ENCODE measurements around the gene WDR72.

DNA sequence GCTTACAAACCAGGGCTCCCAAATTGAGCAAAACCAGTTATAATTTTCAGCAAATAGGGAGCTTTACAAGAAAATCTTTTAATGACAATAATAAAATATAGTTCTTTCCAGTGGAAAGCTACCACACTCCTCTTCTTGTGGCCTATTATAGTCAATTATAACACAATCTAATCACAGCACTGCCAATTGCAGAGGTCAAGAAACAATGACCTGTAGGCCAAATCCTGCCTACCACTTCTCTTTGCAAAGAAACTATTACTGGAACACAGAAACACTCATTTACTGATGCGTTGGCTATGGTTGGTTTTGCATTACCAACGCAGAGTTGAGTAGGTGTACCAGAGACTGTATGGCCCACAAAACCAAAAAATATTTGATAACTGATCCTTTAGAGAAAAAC, 110.5 kb downstream of the WDR72 start:
- TF ChIP-seq AGO2 (optimal IDR thresholded peaks at IDR 0.05; ENCODE audit: low read depth, low read length) (no peak), FOXP1 (IDR thresholded peaks at IDR 0.05) (no peak), FOXP1 (CRISPR knock-in tag; IDR thresholded peaks at IDR 0.05) (no peak), CSRNP1 (CRISPR knock-in tag; IDR thresholded peaks at IDR 0.05) (no peak), POLR2AphosphoS5 (IDR thresholded peaks at IDR 0.05; ENCODE audit: low read depth, low read length) (no peak), ZNF121 (CRISPR knock-in tag; IDR thresholded peaks at IDR 0.05) (no peak), ZNF891 (CRISPR knock-in tag; IDR thresholded peaks at IDR 0.05) (no peak)
- TF ChIP-seq, protein P1, sequence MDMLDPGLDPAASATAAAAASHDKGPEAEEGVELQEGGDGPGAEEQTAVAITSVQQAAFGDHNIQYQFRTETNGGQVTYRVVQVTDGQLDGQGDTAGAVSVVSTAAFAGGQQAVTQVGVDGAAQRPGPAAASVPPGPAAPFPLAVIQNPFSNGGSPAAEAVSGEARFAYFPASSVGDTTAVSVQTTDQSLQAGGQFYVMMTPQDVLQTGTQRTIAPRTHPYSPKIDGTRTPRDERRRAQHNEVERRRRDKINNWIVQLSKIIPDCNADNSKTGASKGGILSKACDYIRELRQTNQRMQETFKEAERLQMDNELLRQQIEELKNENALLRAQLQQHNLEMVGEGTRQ (IDR thresholded peaks at IDR 0.05; ENCODE audit: low read depth, low read length), result no peak
- TF ChIP-seq, protein P1 (CRISPR knock-in tag; IDR thresholded peaks at IDR 0.05; ENCODE audit: borderline replicate concordance), result no peak

All from HepG2 (cell line).